ENCODE measurements around the gene DSG2. TPM values are rescaled to one million over a fixed set of nuclear protein-coding genes. Genes with fewer than 3 reads are reported as not detected.

Gene DSG2
- polyA plus RNA-seq, 3 donors, result not detected

- H3K27ac ChIP-seq (ENCODE audit: low read depth in 1 of 2, low read length in 2 of 2), result no peak overlapping the region
- Mint-ChIP-seq H3K9me3 (peaks cover 0 to 3% (median 0%) of the 10 kb centered on the region in 7 donors), H3K36me3 (no peaks in the 10 kb centered on the region), H3K27ac (no peak overlapping the region), H3K4me1 (peaks cover 6% of the 10 kb centered on the region), H3K4me3 (no peak overlapping the region), H3K27me3 (ENCODE audit: low read depth in 3 of 3) (peaks cover 1 to 4% (median 3%) of the 10 kb centered on the region in 3 donors)
- no peaks in the 10 kb centered on the region for H3K27me3 ChIP-seq (ENCODE audit: control insufficient read depth in 2 of 2, insufficient read depth in 2 of 2, low read length in 2 of 2)
- H2AFZ ChIP-seq (ENCODE audit: insufficient read depth, low read depth, low read length, poor library complexity, severe bottlenecking), result no peak overlapping the region
- H3K9me3 ChIP-seq (replicated peaks in 1 of 2; ENCODE audit: control insufficient read depth in 1 of 2, insufficient read depth in 1 of 2, low read length in 2 of 2), result no peaks in the 10 kb centered on the region
- H4K20me1 ChIP-seq (ENCODE audit: insufficient read depth, low read length), result no peaks in the 10 kb centered on the region
- 88% methylated on average over 8 of the region's 9 CpGs for WGBS (ENCODE audit: insufficient coverage)
- no peaks in the 10 kb centered on the region for H3K79me2 ChIP-seq (ENCODE audit: insufficient read depth, low read length)
- H3K4me2 ChIP-seq (replicated peaks; ENCODE audit: extremely low read depth, low read length, poor library complexity, severe bottlenecking), result no peak overlapping the region
- H3K36me3 ChIP-seq (replicated peaks in 1 of 2; ENCODE audit: control insufficient read depth in 1 of 2, insufficient read depth in 2 of 2, low read length in 2 of 2), result no peaks in the 10 kb centered on the region
- no peak for DNase-seq
- H3K4me1 ChIP-seq (ENCODE audit: control insufficient read depth in 1 of 2, insufficient read depth in 2 of 2, low read length in 2 of 2), result no peaks in the 10 kb centered on the region
- H3K4me3 ChIP-seq (replicated peaks in 1 of 3; ENCODE audit: low read depth in 2 of 3, low read length in 3 of 3), result no peak overlapping the region
- TF ChIP-seq, protein P1, sequence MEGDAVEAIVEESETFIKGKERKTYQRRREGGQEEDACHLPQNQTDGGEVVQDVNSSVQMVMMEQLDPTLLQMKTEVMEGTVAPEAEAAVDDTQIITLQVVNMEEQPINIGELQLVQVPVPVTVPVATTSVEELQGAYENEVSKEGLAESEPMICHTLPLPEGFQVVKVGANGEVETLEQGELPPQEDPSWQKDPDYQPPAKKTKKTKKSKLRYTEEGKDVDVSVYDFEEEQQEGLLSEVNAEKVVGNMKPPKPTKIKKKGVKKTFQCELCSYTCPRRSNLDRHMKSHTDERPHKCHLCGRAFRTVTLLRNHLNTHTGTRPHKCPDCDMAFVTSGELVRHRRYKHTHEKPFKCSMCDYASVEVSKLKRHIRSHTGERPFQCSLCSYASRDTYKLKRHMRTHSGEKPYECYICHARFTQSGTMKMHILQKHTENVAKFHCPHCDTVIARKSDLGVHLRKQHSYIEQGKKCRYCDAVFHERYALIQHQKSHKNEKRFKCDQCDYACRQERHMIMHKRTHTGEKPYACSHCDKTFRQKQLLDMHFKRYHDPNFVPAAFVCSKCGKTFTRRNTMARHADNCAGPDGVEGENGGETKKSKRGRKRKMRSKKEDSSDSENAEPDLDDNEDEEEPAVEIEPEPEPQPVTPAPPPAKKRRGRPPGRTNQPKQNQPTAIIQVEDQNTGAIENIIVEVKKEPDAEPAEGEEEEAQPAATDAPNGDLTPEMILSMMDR (IDR thresholded peaks at IDR 0.05), result no peak
- H3K9ac ChIP-seq (ENCODE audit: insufficient read depth, low read length, poor library complexity, severe bottlenecking), result no peak overlapping the region
- intact Hi-C loops (cut with micrococcal nuclease), result loop anchor here (5.0 kb wide), 2 partner anchors 164 to 259 kb away; no protein-coding TSS in a partner anchor
Measured at GRCh38 chr18:31558567-31558966, 60.6 kb downstream of the DSG2 start.

GRCh38 chr18:31562726-31563125 is 64.7 kb downstream of the DSG2 start:
- H3K4me1 Mint-ChIP-seq, result no peaks in the 10 kb centered on the region
- H3K36me3 Mint-ChIP-seq, result no peaks in the 10 kb centered on the region
- Histone ChIP-seq H3K27me3 (ENCODE audit: control insufficient read depth in 2 of 2, insufficient read depth in 2 of 2, low read length in 2 of 2) (no peaks in the 10 kb centered on the region), H3K27ac (ENCODE audit: low read depth in 1 of 2, low read length in 2 of 2) (no peak overlapping the region), H3K4me1 (ENCODE audit: control insufficient read depth in 1 of 2, insufficient read depth in 2 of 2, low read length in 2 of 2) (no peaks in the 10 kb centered on the region), H2AFZ (ENCODE audit: insufficient read depth, low read depth, low read length, poor library complexity, severe bottlenecking) (no peak overlapping the region), H4K20me1 (ENCODE audit: insufficient read depth, low read length) (no peaks in the 10 kb centered on the region), H3K4me3 (replicated peaks in 1 of 3; ENCODE audit: low read depth in 2 of 3, low read length in 3 of 3) (no peak overlapping the region), H3K79me2 (ENCODE audit: insufficient read depth, low read length) (no peaks in the 10 kb centered on the region), H3K9me3 (replicated peaks in 1 of 2; ENCODE audit: control insufficient read depth in 1 of 2, insufficient read depth in 1 of 2, low read length in 2 of 2) (no peaks in the 10 kb centered on the region), H3K9ac (ENCODE audit: insufficient read depth, low read length, poor library complexity, severe bottlenecking) (no peak overlapping the region), H3K36me3 (replicated peaks in 1 of 2; ENCODE audit: control insufficient read depth in 1 of 2, insufficient read depth in 2 of 2, low read length in 2 of 2) (no peaks in the 10 kb centered on the region), H3K4me2 (replicated peaks; ENCODE audit: extremely low read depth, low read length, poor library complexity, severe bottlenecking) (no peak overlapping the region)
- DNase-seq, result no peak
- TF ChIP-seq, protein P1 (IDR thresholded peaks at IDR 0.05), result no peak
- intact Hi-C loops (cut with micrococcal nuclease), result no loop called here
- H3K4me3 Mint-ChIP-seq, result no peak overlapping the region
- H3K9me3 Mint-ChIP-seq, result no peaks in the 10 kb centered on the region
- H3K27me3 Mint-ChIP-seq (ENCODE audit: low read depth in 3 of 3), result peaks cover 1 to 6% (median 3%) of the 10 kb centered on the region in 3 donors
- WGBS (ENCODE audit: insufficient coverage), result 100% methylated on average over 1 of the region's 4 CpGs
- no peak overlapping the region for H3K27ac Mint-ChIP-seq

All from CD14-positive monocyte (primary cell).